Measurements from ENCODE around the gene HILPDA.
A peak's percentile ranks its signal among the peaks of the same experiment; 100 is the strongest.
"Not testable (repeated sequence)": the region's sequence is repeated elsewhere in the genome, so short reads cannot be mapped to it uniquely, and the experiment has no call there.

HILPDA gene

GRCh38 chr7:128456255-128456725, 612 bp downstream of the HILPDA start:
- no peaks in the 10 kb centered on the region for H3K36me3 ChIP-seq (ENCODE audit: control insufficient read depth, insufficient read depth, low read length)
- H3K27ac ChIP-seq (ENCODE audit: low read depth, low read length), result peak overlapping the region; percentile 45
- H3K4me1 ChIP-seq (ENCODE audit: control insufficient read depth, insufficient read depth, low read length), result peaks cover 15% of the 10 kb centered on the region
- no peaks in the 10 kb centered on the region for H3K27me3 ChIP-seq (ENCODE audit: control insufficient read depth, insufficient read depth, low read length)
- H3K4me3 ChIP-seq (ENCODE audit: low read length), result peak overlapping the region; percentile 89
- peak overlapping the region; percentile 25 for H3K9ac ChIP-seq (ENCODE audit: low read length)

DNA sequence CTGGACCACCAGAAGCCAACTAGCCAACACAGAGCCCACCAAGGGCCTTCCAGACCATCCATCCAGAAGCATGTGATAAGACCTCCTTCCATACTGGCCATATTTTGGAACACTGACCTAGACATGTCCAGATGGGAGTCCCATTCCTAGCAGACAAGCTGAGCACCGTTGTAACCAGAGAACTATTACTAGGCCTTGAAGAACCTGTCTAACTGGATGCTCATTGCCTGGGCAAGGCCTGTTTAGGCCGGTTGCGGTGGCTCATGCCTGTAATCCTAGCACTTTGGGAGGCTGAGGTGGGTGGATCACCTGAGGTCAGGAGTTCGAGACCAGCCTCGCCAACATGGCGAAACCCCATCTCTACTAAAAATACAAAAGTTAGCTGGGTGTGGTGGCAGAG, 1.7 kb downstream of the HILPDA start:
- H3K36me3 ChIP-seq (ENCODE audit: control insufficient read depth, insufficient read depth, low read length); H3K4me3 ChIP-seq (ENCODE audit: low read length); H3K27ac ChIP-seq (ENCODE audit: low read depth, low read length); H3K27me3 ChIP-seq (ENCODE audit: control insufficient read depth, insufficient read depth, low read length); H3K9ac ChIP-seq (ENCODE audit: low read length): not testable (repeated sequence)
- peaks cover 15% of the 10 kb centered on the region for H3K4me1 ChIP-seq (ENCODE audit: control insufficient read depth, insufficient read depth, low read length)

GRCh38 chr7:128458956-128459355, 3.3 kb downstream of the HILPDA start:
- H3K27me3 ChIP-seq (ENCODE audit: control insufficient read depth, insufficient read depth, low read length), result no peaks in the 10 kb centered on the region
- peaks cover 11% of the 10 kb centered on the region for H3K4me1 ChIP-seq (ENCODE audit: control insufficient read depth, insufficient read depth, low read length)
- no peaks in the 10 kb centered on the region for H3K36me3 ChIP-seq (ENCODE audit: control insufficient read depth, insufficient read depth, low read length)
- H3K27ac ChIP-seq (ENCODE audit: low read depth, low read length), result no peak overlapping the region
- no peak overlapping the region for H3K4me3 ChIP-seq (ENCODE audit: low read length)
- H3K9ac ChIP-seq (ENCODE audit: low read length), result no peak overlapping the region

- Histone ChIP-seq H3K36me3 (ENCODE audit: control insufficient read depth, insufficient read depth, low read length) (no peaks in the 10 kb centered on the region), H3K27ac (ENCODE audit: low read depth, low read length) (no peak overlapping the region), H3K4me1 (ENCODE audit: control insufficient read depth, insufficient read depth, low read length) (peaks cover 8% of the 10 kb centered on the region), H3K9ac (ENCODE audit: low read length) (no peak overlapping the region), H3K27me3 (ENCODE audit: control insufficient read depth, insufficient read depth, low read length) (no peaks in the 10 kb centered on the region), H3K4me3 (ENCODE audit: low read length) (no peak overlapping the region)
Observed at GRCh38 chr7:128459394-128459878, 3.8 kb downstream of the HILPDA start.

DNA sequence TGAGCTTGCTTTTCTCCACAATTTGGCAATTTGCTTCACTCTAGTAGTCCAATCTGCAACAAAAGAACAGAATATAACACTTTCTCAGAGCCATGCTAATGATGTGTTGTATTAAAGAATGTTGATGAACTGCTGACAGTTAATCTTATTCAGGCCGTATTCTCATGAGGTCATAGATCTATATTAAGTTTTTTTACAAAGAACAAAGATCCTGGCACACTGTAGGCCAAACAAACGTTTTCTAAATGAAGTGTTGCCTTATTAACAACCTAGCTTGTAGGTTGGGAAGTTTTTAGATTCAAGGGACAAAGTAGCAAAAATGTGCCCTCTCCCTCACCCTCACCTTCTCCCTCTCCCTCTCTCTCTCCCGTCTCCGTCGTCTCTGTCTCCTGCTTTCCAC, 6.8 kb downstream of the HILPDA start:
- Histone ChIP-seq H3K27ac (ENCODE audit: low read depth, low read length) (no peak overlapping the region), H3K27me3 (ENCODE audit: control insufficient read depth, insufficient read depth, low read length) (no peaks in the 10 kb centered on the region), H3K9ac (ENCODE audit: low read length) (no peak overlapping the region), H3K36me3 (ENCODE audit: control insufficient read depth, insufficient read depth, low read length) (no peaks in the 10 kb centered on the region), H3K4me1 (ENCODE audit: control insufficient read depth, insufficient read depth, low read length) (no peaks in the 10 kb centered on the region), H3K4me3 (ENCODE audit: low read length) (no peak overlapping the region)

GRCh38 chr7:128463345-128463744, 7.7 kb downstream of the HILPDA start:
- H3K4me1 ChIP-seq (ENCODE audit: control insufficient read depth, insufficient read depth, low read length); H3K36me3 ChIP-seq (ENCODE audit: control insufficient read depth, insufficient read depth, low read length); H3K9ac ChIP-seq (ENCODE audit: low read length); H3K4me3 ChIP-seq (ENCODE audit: low read length); H3K27me3 ChIP-seq (ENCODE audit: control insufficient read depth, insufficient read depth, low read length); H3K27ac ChIP-seq (ENCODE audit: low read depth, low read length): not testable (repeated sequence)

- not testable (repeated sequence) for H3K36me3 ChIP-seq (ENCODE audit: control insufficient read depth, insufficient read depth, low read length); H3K4me1 ChIP-seq (ENCODE audit: control insufficient read depth, insufficient read depth, low read length); H3K9ac ChIP-seq (ENCODE audit: low read length)
Observed at GRCh38 chr7:128463933-128464332, 8.3 kb downstream of the HILPDA start.

GRCh38 chr7:128466871-128467270, 11.2 kb downstream of the HILPDA start:
- not testable (repeated sequence) for H3K27me3 ChIP-seq (ENCODE audit: control insufficient read depth, insufficient read depth, low read length); H3K27ac ChIP-seq (ENCODE audit: low read depth, low read length); H3K4me3 ChIP-seq (ENCODE audit: low read length); H3K36me3 ChIP-seq (ENCODE audit: control insufficient read depth, insufficient read depth, low read length); H3K4me1 ChIP-seq (ENCODE audit: control insufficient read depth, insufficient read depth, low read length); H3K9ac ChIP-seq (ENCODE audit: low read length)

More at GRCh38 chr7:128463933-128464332, 8.3 kb downstream of the HILPDA start:
- H3K27ac ChIP-seq (ENCODE audit: low read depth, low read length); H3K27me3 ChIP-seq (ENCODE audit: control insufficient read depth, insufficient read depth, low read length); H3K4me3 ChIP-seq (ENCODE audit: low read length): not testable (repeated sequence)

GRCh38 chr7:128476402-128477335, 21.0 kb downstream of the HILPDA start, which contains the start of gene METTL2B:
TSS of gene METTL2B (plus strand) at chr7:128476748. CDS start at chr7:128476766, 18 bp downstream.
- H3K27me3 ChIP-seq (ENCODE audit: control insufficient read depth, insufficient read depth, low read length); H3K36me3 ChIP-seq (ENCODE audit: control insufficient read depth, insufficient read depth, low read length); H3K4me1 ChIP-seq (ENCODE audit: control insufficient read depth, insufficient read depth, low read length): not testable (repeated sequence)
- Histone ChIP-seq H3K9ac (ENCODE audit: low read length) (peak within 1 kb of the TSS; percentile 62), H3K4me3 (ENCODE audit: low read length) (peak within 1 kb of the TSS; percentile 89), H3K27ac (ENCODE audit: low read depth, low read length) (peak within 1 kb of the TSS; percentile 87)

- Histone ChIP-seq H3K27ac (ENCODE audit: low read depth, low read length) (peak overlapping the region; percentile 87), H3K4me3 (ENCODE audit: low read length) (peak overlapping the region; percentile 89)
- not testable (repeated sequence) for H3K9ac ChIP-seq (ENCODE audit: low read length); H3K36me3 ChIP-seq (ENCODE audit: control insufficient read depth, insufficient read depth, low read length); H3K4me1 ChIP-seq (ENCODE audit: control insufficient read depth, insufficient read depth, low read length); H3K27me3 ChIP-seq (ENCODE audit: control insufficient read depth, insufficient read depth, low read length)
Observed at GRCh38 chr7:128477336-128477690, 21.6 kb downstream of the HILPDA start.

DNA sequence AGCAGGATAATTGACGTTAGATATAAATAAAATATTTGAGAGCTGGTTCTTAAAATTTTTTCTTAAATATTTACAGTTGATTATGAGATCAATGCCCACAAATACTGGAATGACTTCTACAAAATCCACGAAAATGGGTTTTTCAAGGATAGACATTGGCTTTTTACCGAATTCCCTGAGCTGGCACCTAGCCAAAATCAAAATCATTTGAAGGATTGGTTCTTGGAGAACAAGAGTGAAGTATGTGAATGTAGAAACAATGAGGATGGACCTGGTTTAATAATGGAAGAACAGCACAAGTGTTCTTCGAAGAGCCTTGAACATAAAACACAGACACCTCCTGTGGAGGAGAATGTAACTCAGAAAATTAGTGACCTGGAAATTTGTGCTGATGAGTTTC, 23.4 kb downstream of the HILPDA start:
- H3K27me3 ChIP-seq (ENCODE audit: control insufficient read depth, insufficient read depth, low read length); H3K27ac ChIP-seq (ENCODE audit: low read depth, low read length); H3K36me3 ChIP-seq (ENCODE audit: control insufficient read depth, insufficient read depth, low read length); H3K4me3 ChIP-seq (ENCODE audit: low read length); H3K4me1 ChIP-seq (ENCODE audit: control insufficient read depth, insufficient read depth, low read length); H3K9ac ChIP-seq (ENCODE audit: low read length): not testable (repeated sequence)

GRCh38 chr7:128488134-128488533, 32.5 kb downstream of the HILPDA start:
- not testable (repeated sequence) for H3K4me3 ChIP-seq (ENCODE audit: low read length); H3K36me3 ChIP-seq (ENCODE audit: control insufficient read depth, insufficient read depth, low read length); H3K9ac ChIP-seq (ENCODE audit: low read length); H3K4me1 ChIP-seq (ENCODE audit: control insufficient read depth, insufficient read depth, low read length); H3K27ac ChIP-seq (ENCODE audit: low read depth, low read length); H3K27me3 ChIP-seq (ENCODE audit: control insufficient read depth, insufficient read depth, low read length)

DNA sequence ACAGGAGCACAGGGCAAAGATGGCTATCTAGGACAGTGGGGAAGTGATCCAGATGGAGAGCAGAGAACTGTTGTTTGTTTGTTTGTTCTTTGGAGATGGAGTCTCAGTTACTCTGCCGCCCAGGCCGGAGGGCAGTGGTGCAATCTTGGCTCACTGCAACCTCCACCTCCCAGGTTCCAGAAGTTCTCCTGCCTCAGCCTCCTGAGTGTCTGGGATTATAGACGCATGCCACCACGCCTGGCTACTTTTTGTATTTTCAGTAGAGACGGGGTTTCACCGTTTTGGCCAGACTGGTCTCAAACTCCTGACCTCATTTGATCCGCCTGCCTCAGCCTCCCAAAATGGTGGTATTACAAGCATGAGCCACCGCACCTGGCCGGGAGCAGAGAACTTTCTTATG, 41.7 kb downstream of the HILPDA start:
- no peak overlapping the region for H3K27ac ChIP-seq (ENCODE audit: low read depth, low read length)
- H3K36me3 ChIP-seq (ENCODE audit: control insufficient read depth, insufficient read depth, low read length), result peaks cover 4% of the 10 kb centered on the region
- H3K4me3 ChIP-seq (ENCODE audit: low read length), result no peak overlapping the region
- H3K9ac ChIP-seq (ENCODE audit: low read length), result no peak overlapping the region
- no peaks in the 10 kb centered on the region for H3K4me1 ChIP-seq (ENCODE audit: control insufficient read depth, insufficient read depth, low read length)
- H3K27me3 ChIP-seq (ENCODE audit: control insufficient read depth, insufficient read depth, low read length), result no peaks in the 10 kb centered on the region

All from rectal smooth muscle tissue (tissue), 1 donor.